Endodermal cell (in vitro differentiated cells): ENCODE results near the gene MAS1L. TPM values are rescaled to one million over a fixed set of nuclear protein-coding genes. Genes with fewer than 3 reads are reported as not detected.

ENCODE experiments used
- DNase-seq: peaks from one replicate; pipeline ENCODE4 v3.0.0-alpha.2; 2017
- H3K27ac ChIP-seq: 2 replicates; pipeline ENCODE4 v1.5.1; 2013; ENCODE audit warnings: mild to moderate bottlenecking, low read depth, low read length, moderate library complexity
- H3K27me3 ChIP-seq: 2 replicates; pipeline ENCODE4 v1.6.1; 2013; ENCODE audit warnings: mild to moderate bottlenecking, low read length, moderate library complexity; ENCODE audit not compliant: insufficient read depth, control insufficient read depth, poor library complexity, severe bottlenecking
- H3K36me3 ChIP-seq: 2 replicates; pipeline ENCODE4 v1.7.0; 2013; ENCODE audit warnings: mild to moderate bottlenecking, low read length, moderate library complexity; ENCODE audit not compliant: control insufficient read depth, insufficient read depth
- H3K4me1 ChIP-seq: one replicate; pipeline ENCODE4 v1.7.0; 2013; ENCODE audit warnings: low read length; ENCODE audit not compliant: control insufficient read depth, insufficient read depth
- H3K4me3 ChIP-seq: 2 replicates; pipeline ENCODE4 v1.5.1; 2013; ENCODE audit warnings: mild to moderate bottlenecking, low read length, moderate library complexity
- H3K9ac ChIP-seq: 2 replicates; pipeline ENCODE4 v1.6.1; 2013; ENCODE audit warnings: mild to moderate bottlenecking, low read length, moderate library complexity; ENCODE audit not compliant: poor library complexity, severe bottlenecking; ENCODE audit errors: extremely low read depth
- H3K9me3 ChIP-seq: 2 replicates; pipeline ENCODE4 v1.6.1; 2013; ENCODE audit warnings: mild to moderate bottlenecking, low read length, moderate library complexity; ENCODE audit not compliant: control insufficient read depth
- H3K27ac Mint-ChIP-seq: 2 replicates; pipeline ENCODE4 v1.8.0; 2020; ENCODE audit warnings: mixed read lengths
- H3K27me3 Mint-ChIP-seq: 2 replicates; pipeline ENCODE4 v1.8.0; 2021; ENCODE audit warnings: mild to moderate bottlenecking, mixed read lengths; ENCODE audit not compliant: insufficient read depth
- H3K36me3 Mint-ChIP-seq: 2 replicates; pipeline ENCODE4 v1.8.0; 2020; ENCODE audit warnings: low read depth, mixed read lengths
- H3K4me1 Mint-ChIP-seq: 2 replicates; pipeline ENCODE4 v1.8.0; 2020; ENCODE audit warnings: mixed read lengths
- H3K4me3 Mint-ChIP-seq: 2 replicates; pipeline ENCODE4 v1.8.0; 2020; ENCODE audit warnings: mild to moderate bottlenecking, moderate library complexity, mixed read lengths
- H3K9me3 Mint-ChIP-seq: 2 replicates; pipeline ENCODE4 v1.8.0; 2020; ENCODE audit warnings: mild to moderate bottlenecking, mixed read lengths
- WGBS, 2 experiments: methylation state at CpG; one replicate each; pipeline versions ENCODE4 v1.1.5 to v1.1.7; 2013; ENCODE audit warnings: missing lambda C conversion rate in 2 of 2, mixed read lengths in 1 of 2; ENCODE audit not compliant: insufficient coverage in 1 of 2, insufficient read length in 1 of 2; 5-methylcytosine and 5-hydroxymethylcytosine counted together
- total RNA-seq, 2 donors: library from RNA; stranded (reverse); fragmentation: NEBNext Ultra II Directional in 1 of 2; extraction: Animal tissue kit (Norgen Biotek cat#: 25700) in 1 of 2; gene quantifications; 2 replicates in 1 of 2; 3 replicates in 1 of 2; pipeline ENCODE4 v1.2.1, GENCODE V29; 2021
- TF ChIP-seq, protein P1 (sequence below): fragments of 200-600 bp; sonication (generic); conservative IDR thresholded peaks from 2 replicates; pipeline ENCODE4 v1.5.0; 2021; ENCODE audit warnings: antibody characterized with exemption, mild to moderate bottlenecking

The MAS1L gene
- total RNA-seq, 2 donors from 2014 or later = not detected

GRCh38 chr6:29522227-29522626 is 34.5 kb upstream of the MAS1L start:
- Histone ChIP-seq H3K9ac (no peak overlapping the region), H3K4me1 (no peaks in the 10 kb centered on the region), H3K27ac (no peak overlapping the region), H3K36me3 (no peaks in the 10 kb centered on the region), H3K4me3 (no peak overlapping the region), H3K27me3 (no peaks in the 10 kb centered on the region), H3K9me3 (peaks cover 24% of the 10 kb centered on the region)
- H3K36me3 Mint-ChIP-seq = no peaks in the 10 kb centered on the region
- H3K4me3 Mint-ChIP-seq = no peak overlapping the region
- 80% methylated on average over 2 of the region's 2 CpGs; no CpG with 5 or more reads in 1 of the 2 experiments for WGBS, 2 experiments
- TF ChIP-seq, protein P1, sequence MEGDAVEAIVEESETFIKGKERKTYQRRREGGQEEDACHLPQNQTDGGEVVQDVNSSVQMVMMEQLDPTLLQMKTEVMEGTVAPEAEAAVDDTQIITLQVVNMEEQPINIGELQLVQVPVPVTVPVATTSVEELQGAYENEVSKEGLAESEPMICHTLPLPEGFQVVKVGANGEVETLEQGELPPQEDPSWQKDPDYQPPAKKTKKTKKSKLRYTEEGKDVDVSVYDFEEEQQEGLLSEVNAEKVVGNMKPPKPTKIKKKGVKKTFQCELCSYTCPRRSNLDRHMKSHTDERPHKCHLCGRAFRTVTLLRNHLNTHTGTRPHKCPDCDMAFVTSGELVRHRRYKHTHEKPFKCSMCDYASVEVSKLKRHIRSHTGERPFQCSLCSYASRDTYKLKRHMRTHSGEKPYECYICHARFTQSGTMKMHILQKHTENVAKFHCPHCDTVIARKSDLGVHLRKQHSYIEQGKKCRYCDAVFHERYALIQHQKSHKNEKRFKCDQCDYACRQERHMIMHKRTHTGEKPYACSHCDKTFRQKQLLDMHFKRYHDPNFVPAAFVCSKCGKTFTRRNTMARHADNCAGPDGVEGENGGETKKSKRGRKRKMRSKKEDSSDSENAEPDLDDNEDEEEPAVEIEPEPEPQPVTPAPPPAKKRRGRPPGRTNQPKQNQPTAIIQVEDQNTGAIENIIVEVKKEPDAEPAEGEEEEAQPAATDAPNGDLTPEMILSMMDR = no peak
- peaks cover 1% of the 10 kb centered on the region for H3K27me3 Mint-ChIP-seq
- no peak overlapping the region for H3K27ac Mint-ChIP-seq
- no peaks in the 10 kb centered on the region for H3K4me1 Mint-ChIP-seq
- no peak for DNase-seq
- peaks cover 19% of the 10 kb centered on the region for H3K9me3 Mint-ChIP-seq

DNA sequence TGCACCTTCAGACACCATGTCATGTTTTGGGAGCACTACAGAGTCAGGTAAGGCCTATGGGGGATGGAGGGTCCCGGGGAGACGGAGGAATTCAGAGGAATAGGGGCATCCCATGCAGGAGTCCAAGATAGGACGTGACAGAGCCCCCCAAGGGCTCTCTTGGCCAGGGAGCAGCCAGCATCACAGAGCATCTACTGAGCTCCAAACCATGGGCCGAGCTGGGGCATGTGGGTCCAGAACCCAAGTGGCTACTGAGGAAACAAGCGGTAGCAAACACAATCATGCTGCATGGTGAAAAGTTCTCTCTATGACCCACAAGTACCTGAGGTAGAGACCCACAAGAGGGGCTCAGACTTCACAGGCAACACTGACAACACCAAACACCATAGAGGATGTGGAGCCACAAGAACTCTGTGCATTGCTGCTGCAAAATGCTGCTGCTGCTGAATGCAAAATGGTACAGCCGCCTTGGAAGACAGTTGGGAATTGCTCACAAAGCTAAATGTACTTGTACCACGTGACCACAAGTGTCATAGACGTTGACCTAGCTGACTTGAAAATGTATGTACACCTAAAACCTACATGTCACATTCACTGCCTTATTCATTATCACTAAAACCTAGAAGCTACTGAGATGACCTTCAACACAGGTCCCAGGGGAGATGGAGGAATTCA is 33.4 kb upstream of the MAS1L start:
- no peaks in the 10 kb centered on the region for H3K36me3 ChIP-seq
- H3K4me3 ChIP-seq = no peak overlapping the region
- no peak overlapping the region for H3K27ac ChIP-seq
- TF ChIP-seq, protein P1 = no peak
- H3K9ac ChIP-seq = no peak overlapping the region
- WGBS, 2 experiments = 58 to 60% methylated on average over 4 to 8 of the region's 8 CpGs
- H3K36me3 Mint-ChIP-seq = no peaks in the 10 kb centered on the region
- no peaks in the 10 kb centered on the region for H3K4me1 Mint-ChIP-seq
- H3K27me3 Mint-ChIP-seq = no peaks in the 10 kb centered on the region
- no peak overlapping the region for H3K27ac Mint-ChIP-seq
- peaks cover 19% of the 10 kb centered on the region for H3K9me3 Mint-ChIP-seq
- peak; percentile 14 for DNase-seq
- H3K4me3 Mint-ChIP-seq = no peak overlapping the region
- H3K4me1 ChIP-seq = no peaks in the 10 kb centered on the region
- peaks cover 24% of the 10 kb centered on the region for H3K9me3 ChIP-seq
- H3K27me3 ChIP-seq = no peaks in the 10 kb centered on the region

- Mint-ChIP-seq H3K27ac (no peak overlapping the region), H3K4me1 (no peaks in the 10 kb centered on the region), H3K9me3 (peaks cover 19% of the 10 kb centered on the region), H3K27me3 (no peaks in the 10 kb centered on the region), H3K4me3 (no peak overlapping the region), H3K36me3 (no peaks in the 10 kb centered on the region)
- no peak overlapping the region for H3K4me3 ChIP-seq
- TF ChIP-seq, protein P1 = no peak
- H3K9me3 ChIP-seq = peaks cover 24% of the 10 kb centered on the region
- 84 to 95% methylated on average over 3 to 4 of the region's 4 CpGs for WGBS, 2 experiments
- no peaks in the 10 kb centered on the region for H3K36me3 ChIP-seq
- no peaks in the 10 kb centered on the region for H3K27me3 ChIP-seq
- H3K27ac ChIP-seq = no peak overlapping the region
- DNase-seq = peak; percentile 8
- H3K9ac ChIP-seq = no peak overlapping the region
- H3K4me1 ChIP-seq = no peaks in the 10 kb centered on the region
These were observed 32.5 kb upstream of the MAS1L start for GRCh38 chr6:29520232-29520631.
